Medulla oblongata (tissue), 1 donor: ENCODE data around the gene RAB30.
A peak's percentile ranks its signal among the peaks of the same experiment; 100 is the strongest.

Experiments used
- DNase-seq: peaks from one replicate; pipeline ENCODE4 v3.0.0-alpha.2; 2015; ENCODE audit errors: extremely low spot score

RAB30 gene, protein sequence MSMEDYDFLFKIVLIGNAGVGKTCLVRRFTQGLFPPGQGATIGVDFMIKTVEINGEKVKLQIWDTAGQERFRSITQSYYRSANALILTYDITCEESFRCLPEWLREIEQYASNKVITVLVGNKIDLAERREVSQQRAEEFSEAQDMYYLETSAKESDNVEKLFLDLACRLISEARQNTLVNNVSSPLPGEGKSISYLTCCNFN

DNA sequence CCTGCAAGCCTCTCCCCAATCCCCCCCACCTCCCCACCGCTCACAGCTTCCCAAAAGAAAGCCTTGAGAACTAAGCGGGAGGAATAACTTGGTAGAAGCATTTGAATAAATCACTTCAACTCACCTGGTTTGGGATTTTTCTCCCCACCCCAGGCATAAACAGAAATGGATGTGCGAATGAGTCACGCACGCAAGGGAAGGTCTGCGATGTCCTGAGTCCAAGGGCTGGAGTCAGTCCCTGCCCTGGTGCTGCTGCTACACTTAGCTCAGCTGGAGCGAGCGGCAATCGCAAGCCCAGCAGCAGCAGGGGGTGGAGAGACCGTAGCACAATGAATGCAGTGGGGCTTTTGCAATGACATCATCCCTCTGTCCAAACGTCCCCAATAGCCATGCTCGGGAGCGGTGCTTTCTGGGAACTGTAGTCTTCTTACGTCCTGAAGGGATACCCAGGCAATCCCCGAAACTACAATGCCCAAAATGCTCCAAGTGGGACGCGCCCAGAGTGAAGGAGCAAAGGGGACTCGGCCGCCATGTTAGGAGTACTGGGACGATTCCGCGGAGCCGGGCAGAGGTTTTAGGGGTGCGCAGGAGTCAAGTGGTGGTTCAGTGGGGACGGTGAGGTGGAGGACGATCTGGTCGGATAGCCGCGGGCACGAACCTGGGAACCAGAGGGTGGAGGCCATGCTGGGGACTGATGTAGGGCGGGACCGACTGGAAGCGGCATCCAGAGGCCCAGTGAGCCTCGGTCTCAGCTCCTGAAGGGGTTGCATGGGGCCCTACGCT is at the start of gene RAB30:
Gene RAB30, minus strand, starts transcription at position 331 of the 783 bp plus-strand sequence. CDS start 74,581 bp downstream, outside the sequence.
- DNase-seq: peak; percentile 100

GRCh38 chr11:83120327-83120726 is 48.6 kb upstream of the RAB30 start:
- DNase-seq: no peak

DNA sequence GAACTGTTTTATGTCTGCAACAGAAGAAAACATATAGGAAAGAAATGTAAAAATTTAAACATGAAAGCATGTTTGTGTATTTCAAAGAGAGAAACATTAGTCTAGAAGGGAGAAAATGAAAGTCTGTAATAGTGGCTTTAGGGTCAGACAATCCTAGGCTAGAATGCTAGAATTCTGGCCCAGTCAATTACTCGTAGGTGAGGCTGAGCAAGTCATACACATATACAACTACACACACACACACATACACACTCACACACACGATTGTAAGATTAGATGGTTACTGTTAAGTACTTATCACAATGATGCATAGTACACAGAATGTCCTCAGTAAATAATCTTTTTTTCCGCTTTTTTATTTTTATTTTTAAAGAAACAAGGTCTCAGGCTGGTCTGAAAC is 47.5 kb upstream of the RAB30 start:
- DNase-seq: no peak

- no peak for DNase-seq
Observed at GRCh38 chr11:83118814-83119213, 47.1 kb upstream of the RAB30 start.

GRCh38 chr11:83116015-83116641 is 44.4 kb upstream of the RAB30 start:
- DNase-seq: no peak

DNA sequence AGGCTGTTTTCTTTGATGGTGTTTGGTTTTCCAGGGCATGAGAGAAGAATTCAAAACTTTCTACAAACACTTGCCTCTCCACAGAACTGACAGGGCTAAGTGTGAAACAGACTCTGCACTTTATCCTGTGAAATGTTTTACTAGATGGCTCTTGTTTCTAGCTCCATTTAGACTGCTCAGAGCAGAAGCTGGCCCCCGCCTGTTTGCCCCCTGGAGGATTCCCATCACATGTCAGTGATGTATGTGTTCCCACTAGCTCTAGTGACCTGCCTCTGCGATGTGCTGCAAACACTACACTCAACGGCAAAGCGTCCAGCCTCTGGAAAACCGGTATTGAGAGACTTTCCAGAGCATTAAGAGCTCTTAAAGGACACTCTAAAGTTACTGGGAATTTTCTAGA is 43.9 kb upstream of the RAB30 start:
- DNase-seq: peak; percentile 16

DNA sequence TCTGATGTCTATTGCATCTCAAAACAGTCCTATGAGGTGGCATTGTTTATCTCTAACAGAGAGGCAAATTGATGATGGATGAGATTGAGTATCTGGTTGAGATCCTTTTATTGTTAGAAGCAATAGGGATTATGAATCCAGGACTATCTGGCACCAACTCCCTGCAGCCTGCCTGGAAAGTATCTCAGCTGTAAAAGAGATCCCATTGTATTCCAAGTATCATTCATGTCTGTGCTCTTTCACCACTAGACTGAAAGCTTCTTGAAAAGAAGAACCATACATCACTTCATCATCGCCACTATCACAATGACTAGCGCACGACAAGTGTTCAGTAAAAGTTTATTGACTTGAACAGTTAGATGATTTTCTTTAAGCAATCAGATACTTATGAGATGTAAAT is 43.3 kb upstream of the RAB30 start:
- peak; percentile 22 for DNase-seq

DNA sequence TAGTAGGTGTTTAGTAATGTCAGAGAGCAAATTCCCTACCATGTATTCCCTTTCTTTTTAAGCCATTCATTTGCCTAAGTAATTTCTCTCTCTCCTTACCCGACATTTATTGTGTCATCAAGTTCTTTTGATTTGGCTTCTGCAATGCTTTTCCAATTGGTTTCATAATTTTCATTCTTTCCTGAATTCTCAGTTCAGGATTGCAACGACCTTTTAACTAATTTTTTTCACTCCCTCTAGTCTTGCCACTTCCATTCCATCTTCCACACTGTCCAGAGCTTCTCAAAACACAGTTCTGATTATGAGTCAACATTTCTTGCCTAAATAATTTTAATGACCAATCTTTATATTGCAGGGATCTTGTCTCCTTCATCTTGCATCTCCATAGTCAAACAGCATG is 41.2 kb upstream of the RAB30 start:
- DNase-seq: no peak

DNA sequence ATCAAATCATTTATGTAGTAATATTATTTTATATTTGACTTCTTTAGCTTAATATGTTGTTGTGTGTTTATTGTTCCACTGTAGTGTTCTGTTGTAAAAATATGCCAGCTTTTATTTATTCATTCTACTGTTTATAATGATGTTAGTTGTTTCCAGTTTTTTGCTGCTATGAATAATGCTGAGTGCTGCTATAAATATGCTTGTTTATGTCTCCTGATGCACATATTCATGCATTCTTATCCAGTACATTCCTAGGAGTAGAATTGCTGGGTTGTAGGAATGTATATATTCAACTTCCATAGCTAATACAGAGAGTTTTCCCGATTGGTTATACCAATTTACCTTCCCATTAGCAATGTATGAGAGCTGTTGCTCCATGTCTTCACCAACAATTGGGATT is 33.5 kb upstream of the RAB30 start:
- DNase-seq: no peak

GRCh38 chr11:83102834-83103233 is 31.1 kb upstream of the RAB30 start:
- DNase-seq: no peak

DNA sequence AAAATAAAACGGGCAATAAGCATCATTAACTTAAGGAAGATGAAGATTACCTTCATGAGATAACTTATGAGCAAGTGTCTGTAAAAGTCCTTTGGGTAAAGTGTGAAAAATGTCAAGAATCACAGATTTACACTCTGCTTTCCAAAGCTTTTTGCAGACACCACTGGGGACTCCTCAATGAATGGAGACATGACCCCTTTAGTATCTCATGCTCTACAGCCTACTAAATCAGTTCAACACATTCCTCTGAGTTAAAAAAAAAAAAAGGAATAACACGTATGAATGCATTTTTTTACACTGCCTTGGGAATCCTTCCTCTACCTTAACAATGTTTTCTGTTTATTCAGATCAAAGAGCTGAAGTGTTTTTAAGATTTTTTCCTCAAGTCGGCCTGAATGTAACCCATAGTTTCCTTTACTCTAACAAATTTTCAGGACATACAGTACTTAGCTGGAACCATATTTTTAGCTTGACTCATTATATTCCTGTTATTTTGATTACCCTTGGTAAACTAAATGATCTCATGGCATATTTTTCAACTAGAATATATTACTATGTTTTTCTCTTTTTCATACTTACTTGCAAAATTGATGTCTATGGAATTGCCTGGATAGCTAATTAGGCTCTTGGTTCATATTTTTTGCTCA is 25.9 kb upstream of the RAB30 start:
- no peak for DNase-seq

GRCh38 chr11:83093634-83094033 is 21.9 kb upstream of the RAB30 start:
- DNase-seq: no peak

GRCh38 chr11:83092488-83093384 is 21.0 kb upstream of the RAB30 start:
- DNase-seq: no peak

GRCh38 chr11:83088965-83089364 is 17.3 kb upstream of the RAB30 start:
- no peak for DNase-seq

DNA sequence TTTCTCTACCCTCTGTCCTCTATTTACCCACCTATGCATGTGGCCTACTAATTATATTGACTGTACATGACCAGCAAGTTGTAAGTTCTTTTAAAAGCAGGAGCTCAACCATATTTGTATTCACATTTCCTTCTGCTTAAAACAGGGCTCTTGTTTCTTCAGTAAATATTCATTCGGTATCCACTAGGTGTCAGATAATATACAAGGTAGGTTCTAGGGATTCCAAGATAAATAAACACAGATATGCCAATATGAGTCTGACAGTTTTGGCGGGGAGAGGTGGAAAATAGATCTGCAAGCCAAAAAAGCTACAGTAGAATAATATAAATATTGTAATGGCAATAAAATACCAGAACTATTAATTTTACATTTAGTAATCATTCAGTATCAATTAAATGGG is 15.3 kb upstream of the RAB30 start:
- no peak for DNase-seq

GRCh38 chr11:83079820-83080219 is 8.1 kb upstream of the RAB30 start:
- DNase-seq: no peak

GRCh38 chr11:83078269-83078668 is 6.6 kb upstream of the RAB30 start:
- DNase-seq: no peak

DNA sequence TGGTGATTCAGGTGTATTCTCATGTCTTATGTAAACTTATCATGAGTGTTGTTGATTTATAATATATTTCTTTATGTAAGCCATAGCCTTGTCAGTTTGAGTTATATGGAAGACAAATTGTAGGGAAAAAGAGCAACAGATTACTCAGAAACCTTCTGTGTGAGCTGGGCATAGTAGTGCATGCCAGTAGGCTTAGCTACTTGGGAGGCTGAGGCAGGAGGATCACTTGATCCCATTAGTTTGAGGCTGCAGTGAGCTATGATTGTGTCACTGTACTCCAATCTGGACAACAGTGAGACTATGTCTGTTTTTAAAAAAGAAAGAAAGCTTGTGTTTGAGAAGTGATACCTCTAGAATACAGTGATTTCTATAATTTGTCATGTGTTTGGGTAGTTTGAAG is 2.2 kb upstream of the RAB30 start:
- DNase-seq: no peak

DNA sequence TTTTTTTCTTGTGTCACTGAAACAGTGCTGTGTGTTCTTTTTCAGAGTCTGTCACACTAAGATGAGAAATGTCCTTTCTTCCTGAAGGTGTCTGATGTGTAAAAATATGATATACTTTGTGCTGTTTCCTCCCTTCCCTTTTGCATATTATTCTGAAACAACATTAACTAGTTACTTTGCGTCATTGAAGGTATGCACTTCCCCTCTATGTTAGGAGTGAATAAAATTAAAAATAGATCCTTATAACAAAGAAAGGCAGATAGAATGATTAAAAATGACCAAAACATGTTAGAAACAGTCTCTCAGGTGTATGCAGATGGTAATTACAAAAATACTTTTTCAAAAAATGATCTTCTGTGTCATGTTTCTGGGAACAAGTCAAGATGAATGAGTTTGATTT is 1.6 kb upstream of the RAB30 start:
- DNase-seq: no peak

GRCh38 chr11:83072350-83073242 is 899 bp upstream of the RAB30 start:
- peak; percentile 33 for DNase-seq
